ENCODE measurements around the gene TNFAIP3.

The TNFAIP3 gene

DNA sequence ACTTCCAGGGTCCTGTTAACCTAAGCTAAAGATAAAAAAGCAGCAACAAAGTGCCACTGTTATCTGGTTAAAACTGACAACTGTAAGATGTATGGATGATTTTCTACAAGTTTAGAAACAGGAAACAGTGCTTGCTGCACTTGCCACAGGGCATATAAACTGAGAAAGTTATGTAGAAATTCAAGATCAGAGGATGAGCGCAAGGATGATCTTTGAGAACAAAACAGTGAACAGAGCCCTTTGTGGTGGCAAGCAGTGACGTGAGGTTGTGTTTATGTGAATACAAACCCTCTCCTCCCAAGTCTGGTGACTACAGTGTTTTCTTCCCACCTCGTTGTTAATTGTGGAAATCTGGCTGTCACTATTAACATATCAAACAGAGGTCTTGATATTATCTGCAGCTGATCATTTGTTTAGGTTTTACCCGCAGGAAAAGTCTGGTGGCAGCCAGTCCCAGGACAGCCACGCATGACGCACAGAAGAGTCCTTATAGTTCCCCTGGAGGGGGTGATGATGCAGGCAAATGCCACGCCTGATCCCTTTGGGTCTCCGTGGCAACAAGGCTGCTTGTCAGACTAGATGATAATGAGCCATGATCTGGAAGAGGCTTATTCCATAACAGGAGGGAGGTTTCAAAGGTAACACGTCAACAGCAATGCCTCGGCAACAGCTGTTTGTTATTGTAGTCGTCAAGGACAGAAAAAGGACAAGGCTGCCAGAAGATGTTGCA, 43.1 kb upstream of the TNFAIP3 start:
- DNase-seq (ENCODE audit: low read depth): peak; percentile 91
- TF ChIP-seq, protein P1, sequence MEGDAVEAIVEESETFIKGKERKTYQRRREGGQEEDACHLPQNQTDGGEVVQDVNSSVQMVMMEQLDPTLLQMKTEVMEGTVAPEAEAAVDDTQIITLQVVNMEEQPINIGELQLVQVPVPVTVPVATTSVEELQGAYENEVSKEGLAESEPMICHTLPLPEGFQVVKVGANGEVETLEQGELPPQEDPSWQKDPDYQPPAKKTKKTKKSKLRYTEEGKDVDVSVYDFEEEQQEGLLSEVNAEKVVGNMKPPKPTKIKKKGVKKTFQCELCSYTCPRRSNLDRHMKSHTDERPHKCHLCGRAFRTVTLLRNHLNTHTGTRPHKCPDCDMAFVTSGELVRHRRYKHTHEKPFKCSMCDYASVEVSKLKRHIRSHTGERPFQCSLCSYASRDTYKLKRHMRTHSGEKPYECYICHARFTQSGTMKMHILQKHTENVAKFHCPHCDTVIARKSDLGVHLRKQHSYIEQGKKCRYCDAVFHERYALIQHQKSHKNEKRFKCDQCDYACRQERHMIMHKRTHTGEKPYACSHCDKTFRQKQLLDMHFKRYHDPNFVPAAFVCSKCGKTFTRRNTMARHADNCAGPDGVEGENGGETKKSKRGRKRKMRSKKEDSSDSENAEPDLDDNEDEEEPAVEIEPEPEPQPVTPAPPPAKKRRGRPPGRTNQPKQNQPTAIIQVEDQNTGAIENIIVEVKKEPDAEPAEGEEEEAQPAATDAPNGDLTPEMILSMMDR (conservative IDR thresholded peaks at IDR 0.05; ENCODE audit: low read depth, low read length): no peak
- H3K4me3 ChIP-seq (ENCODE audit: low read length): no peak overlapping the region

DNA sequence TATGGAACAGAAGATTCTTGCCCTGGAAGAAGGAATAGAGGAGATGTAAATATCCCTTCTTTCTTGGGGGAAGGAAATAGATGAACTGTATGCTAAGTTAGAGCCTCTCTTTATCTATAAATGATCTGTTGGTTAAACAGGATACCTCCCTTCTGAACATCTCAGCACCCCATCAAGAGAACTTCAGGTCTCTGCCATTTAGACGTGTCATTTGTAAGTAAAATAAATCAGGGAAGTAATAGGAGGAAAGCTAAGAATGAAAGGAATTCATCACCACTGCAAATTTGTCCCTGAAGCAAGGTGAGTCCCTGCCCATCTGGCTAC, 42.5 kb upstream of the TNFAIP3 start:
- TF ChIP-seq, protein P1 (conservative IDR thresholded peaks at IDR 0.05; ENCODE audit: low read depth, low read length): no peak
- H3K4me3 ChIP-seq (ENCODE audit: low read length): no peak overlapping the region
- DNase-seq (ENCODE audit: low read depth): no peak

DNA sequence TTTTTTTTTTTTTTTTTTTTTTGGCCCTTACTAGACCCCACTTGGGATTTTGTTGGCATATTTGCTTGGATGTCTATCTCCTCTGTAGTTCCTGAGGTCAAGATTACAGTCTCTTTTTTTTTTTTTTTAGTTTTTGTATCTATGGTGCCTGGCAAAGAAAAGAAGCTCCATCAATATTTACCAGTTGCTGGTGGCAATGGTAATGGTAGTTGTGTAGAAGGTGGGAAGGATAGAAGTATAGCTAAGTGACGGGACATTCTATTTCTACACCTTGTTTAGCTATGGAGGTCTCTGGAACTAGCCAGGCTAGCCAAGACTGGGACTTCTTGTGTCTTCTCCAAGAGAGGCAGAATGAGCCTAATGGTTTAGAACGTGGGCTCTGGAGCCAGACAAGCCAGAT, 42.2 kb upstream of the TNFAIP3 start:
- no peak overlapping the region for H3K4me3 ChIP-seq (ENCODE audit: low read length)

DNA sequence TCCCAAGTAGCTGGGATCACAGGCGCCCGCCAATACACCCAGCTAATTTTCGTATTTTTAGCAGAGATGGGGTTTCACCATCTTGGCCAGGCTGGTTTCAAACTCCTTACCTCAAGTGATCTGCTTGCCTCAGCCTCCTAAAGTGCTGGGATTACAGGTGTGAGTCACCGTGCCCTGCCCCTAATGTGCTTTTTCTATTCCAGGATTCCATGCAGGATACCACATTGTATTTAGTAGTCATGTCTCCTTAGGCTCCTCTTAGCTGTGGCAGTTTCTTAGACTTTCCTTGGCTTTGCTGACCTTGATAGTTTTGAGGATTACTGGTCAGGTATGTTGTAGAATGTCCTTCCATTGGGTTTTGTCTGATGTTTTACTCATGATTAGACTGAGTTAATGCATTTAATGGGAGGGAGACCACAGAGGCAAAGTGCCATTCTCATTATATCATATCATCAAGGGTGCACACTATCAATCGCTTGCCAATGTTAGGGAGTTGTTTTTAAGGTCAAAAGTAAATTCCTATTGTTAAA, 39.6 kb upstream of the TNFAIP3 start:
- H3K4me3 ChIP-seq (ENCODE audit: low read length): no peak overlapping the region
- DNase-seq (ENCODE audit: low read depth): no peak
- TF ChIP-seq, protein P1 (conservative IDR thresholded peaks at IDR 0.05; ENCODE audit: low read depth, low read length): no peak

More for the DNA sequence above, 42.2 kb upstream of the TNFAIP3 start:
- TF ChIP-seq, protein P1 (conservative IDR thresholded peaks at IDR 0.05; ENCODE audit: low read depth, low read length): no peak
- no peak for DNase-seq (ENCODE audit: low read depth)

DNA sequence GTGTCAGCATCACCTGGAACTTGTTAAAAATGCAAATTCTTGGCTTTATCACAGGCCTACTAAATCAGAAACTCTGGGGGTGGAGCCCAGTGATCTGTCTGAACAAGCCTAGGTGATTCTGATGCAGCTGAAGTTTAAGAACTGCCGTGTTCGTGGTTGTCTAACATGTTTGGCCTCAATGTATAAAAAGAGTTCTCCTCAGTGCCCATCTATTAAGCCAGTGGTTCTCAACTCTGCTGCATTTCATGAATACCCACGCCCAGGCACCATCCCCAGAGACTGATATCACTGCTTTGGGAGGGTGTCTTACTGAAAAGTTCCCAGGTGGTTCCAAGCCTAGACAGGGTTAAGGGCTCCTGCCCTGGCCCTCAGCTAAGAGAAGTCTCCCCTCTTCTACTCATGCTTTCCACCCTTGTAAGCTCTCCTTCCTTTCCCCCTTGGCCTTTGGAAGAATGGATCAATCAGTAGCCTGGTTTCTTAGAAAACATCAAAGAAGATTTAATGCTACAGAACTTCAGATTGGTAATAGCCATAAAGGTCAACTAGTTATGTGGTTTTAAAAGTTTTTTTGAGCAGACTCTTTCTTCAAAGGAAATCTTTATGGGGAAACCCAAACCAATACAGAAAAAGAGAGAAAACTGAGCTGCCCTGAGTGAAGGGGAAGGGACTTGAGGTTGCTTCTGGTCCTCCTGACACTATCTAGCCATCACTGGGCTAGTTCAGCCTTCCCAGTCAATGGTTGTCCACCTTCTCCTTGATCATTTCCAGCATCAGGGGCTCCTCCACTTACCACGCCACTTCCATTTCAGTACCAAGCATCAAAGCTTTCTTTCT, 38.9 kb upstream of the TNFAIP3 start:
- no peak for DNase-seq (ENCODE audit: low read depth)
- TF ChIP-seq, protein P1 (conservative IDR thresholded peaks at IDR 0.05; ENCODE audit: low read depth, low read length): no peak

DNA sequence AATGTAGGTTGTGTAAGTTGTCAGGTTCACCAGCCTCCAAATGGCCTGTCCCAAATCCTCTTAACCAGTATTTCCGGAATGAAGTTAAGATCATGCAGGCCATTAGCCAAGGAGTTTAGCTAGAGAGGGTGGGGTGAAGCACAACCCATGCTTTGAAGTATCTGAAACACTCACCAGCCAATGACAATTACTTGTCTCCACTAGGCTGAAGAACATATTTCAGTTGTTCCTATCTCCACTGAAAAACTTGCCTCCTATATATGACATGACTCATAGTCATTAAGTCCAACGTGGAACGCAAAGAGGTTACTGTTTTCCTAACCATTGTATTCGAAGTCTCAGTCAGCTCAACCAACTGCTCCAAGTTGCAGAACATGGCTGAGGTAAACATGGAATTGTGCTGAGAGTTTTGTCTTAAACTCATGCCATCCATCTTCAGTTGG, 37.4 kb upstream of the TNFAIP3 start:
- no peak for DNase-seq (ENCODE audit: low read depth)
- TF ChIP-seq, protein P1 (conservative IDR thresholded peaks at IDR 0.05; ENCODE audit: low read depth, low read length): no peak
- H3K4me3 ChIP-seq (ENCODE audit: low read length): no peak overlapping the region

More for the DNA sequence above, 38.9 kb upstream of the TNFAIP3 start:
- no peak overlapping the region for H3K4me3 ChIP-seq (ENCODE audit: low read length)
